Measurements from ENCODE around the gene CRHBP.
"Not testable (repeated sequence)": the region's sequence is repeated elsewhere in the genome, so short reads cannot be mapped to it uniquely, and the experiment has no call there.

The CRHBP gene

DNA sequence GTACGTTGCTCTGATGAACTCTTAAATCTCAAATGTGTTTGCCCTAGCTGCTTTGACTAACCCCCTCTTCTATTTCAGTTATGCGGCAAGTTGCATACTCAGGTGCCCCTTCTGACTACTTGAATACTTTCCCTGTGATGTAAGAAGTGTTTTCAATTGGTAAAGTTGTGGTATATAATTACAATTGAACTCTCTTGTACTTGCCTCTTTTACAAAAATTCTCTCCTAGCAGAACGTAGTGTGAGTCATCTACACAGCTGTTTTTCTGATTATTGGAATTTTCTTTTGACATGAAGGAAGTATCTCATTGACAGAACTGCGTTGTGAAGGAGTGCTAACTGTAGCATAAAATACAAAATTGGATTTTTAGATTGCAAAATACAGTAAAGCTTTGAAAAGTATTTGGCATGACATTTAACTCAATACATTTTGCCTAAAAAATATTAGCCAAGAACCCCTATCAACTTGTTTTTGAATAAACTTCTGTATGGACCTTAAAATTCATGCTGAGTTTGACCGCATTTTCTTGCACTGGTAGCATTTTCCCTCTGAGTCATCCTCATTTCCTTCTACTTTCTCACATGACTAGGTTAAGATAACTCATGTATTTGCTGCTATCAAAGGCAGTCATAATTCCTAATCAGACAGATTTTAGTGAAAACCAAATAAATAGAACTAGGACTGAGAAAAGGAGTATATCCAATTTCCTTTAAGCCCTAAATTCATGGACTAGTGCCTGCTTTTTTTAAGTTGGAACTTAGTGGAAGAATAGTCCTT is 6.3 kb downstream of the CRHBP start:
- in situ Hi-C loops (cut with MboI; ENCODE audit: low sequenced_read_pairs): no loop called here

DNA sequence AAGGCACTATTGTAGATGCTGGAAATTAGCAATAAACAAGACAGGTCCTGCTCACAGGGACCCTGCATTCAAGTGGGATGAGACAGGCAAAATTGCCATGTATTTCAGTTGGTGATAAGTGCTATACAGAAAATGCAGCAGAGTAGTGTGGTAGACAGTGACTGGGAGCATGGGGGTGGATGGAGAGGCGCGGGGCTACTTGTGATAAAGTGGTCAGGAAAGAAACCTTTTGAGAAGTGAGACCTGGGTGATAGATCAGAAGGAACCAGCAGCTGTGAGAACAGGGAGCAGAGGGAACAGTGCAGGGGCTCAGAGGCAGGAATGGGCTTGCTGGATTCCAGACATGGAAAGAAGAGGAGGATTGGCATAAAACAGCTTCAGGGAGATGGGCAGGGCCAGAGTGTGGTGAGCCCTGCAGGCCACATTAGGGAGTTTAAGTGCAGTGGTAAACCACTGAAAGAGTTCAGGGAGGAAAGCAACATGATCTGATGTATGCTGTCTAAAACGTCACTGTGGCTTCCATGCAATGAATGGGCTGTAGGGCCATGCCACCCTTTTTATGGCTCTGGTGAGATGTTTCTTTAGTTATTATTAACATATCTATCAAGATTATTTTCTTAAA is 7.3 kb downstream of the CRHBP start:
- in situ Hi-C loops (cut with MboI; ENCODE audit: low sequenced_read_pairs): no loop called here

DNA sequence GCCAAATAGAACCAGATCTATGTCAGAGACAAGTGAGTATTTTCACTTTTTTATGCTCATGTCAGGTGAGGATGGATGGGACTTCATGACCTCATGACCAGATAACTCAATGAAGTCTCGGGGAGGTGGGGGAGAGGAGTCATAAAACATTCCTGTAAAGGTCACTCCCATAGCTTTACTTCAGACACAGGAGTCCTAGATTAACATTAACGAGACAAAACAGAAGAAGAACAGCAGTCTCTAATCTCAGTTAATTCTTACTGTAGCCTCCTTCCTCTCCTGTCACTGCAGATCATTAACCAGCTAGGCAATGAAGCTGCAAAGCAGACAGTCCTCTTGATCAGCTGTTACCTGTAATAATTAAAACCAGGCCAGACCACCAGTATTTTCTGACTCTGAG is 11.2 kb downstream of the CRHBP start:
- in situ Hi-C loops (cut with MboI; ENCODE audit: low sequenced_read_pairs): no loop called here

DNA sequence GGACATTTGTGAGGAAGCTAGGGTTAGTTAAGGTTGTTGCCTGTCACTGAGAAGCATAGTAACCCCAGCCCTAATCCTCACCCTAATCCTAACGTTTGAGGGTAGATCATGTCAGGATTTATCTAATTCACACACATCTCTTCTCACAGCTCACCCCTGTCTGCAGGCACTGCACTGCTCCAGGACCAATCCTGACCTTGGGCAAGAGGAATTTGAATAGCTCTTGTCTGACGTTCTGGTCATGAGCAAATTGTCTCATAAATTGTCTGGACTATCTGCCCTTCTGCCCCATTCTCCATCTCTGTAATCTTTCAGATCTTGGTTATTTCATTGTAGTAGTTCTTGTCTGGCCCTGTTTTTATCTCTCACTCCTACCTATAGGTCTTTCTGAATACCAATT is 18.7 kb downstream of the CRHBP start:
- in situ Hi-C loops (cut with MboI; ENCODE audit: low sequenced_read_pairs): no loop called here

DNA sequence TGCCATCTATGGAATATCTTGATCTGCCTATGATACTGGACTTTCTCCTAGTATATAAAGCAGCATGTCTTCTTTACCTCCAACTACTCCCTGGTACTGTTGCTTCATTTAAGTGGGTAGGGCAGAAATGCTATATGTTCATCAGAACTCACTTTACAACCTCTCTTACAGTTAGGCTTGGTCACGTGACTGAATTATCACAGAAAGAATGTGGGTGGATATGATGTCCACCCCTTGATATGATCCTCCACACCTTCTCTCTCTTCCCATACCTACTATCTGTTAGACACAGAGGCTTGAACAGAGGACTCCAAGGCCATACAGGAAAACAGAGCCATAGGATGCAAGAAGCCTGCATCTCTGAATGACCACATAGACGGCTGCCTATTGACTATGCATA is 19.8 kb downstream of the CRHBP start:
- in situ Hi-C loops (cut with MboI; ENCODE audit: low sequenced_read_pairs): no loop called here

DNA sequence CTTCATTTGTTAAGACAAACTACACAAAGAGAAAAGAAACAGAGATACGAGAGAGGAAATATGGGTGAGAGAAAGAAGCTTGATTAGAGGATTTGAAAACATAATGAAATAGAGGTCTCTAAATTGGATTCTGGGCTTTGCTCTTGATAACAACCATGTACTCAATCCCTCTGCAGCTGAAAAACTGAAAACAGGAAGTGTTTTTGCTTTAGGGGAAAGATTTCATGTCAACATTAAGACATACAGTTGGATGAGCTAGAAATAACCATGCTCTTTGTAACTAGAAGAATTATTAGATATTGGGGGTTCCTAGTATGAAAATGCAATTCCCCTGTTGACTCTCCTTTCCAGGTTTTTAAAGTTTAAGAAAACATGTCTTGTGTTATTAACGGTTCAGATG is 21.9 kb downstream of the CRHBP start:
- in situ Hi-C loops (cut with MboI; ENCODE audit: low sequenced_read_pairs): no loop called here

DNA sequence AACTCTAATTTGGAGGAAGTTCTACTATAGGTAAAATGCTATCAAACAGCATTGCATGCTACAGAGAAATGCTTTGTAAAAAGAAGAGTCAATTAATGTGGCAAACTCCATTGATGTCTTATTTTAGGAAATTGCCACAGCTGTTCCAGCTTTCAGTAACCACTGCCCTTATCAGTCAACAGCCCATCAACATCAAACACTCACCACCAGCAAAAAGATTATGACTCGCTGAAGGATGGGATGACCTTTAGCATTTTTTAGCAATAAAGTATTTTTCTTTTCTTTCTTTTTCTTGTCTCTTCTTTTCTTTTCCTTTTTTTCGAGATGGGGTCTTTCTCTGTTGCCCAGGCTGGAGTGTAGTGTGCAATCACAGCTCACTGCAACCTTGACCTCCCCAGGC is 26.0 kb downstream of the CRHBP start:
- in situ Hi-C loops (cut with MboI; ENCODE audit: low sequenced_read_pairs): no loop called here

DNA sequence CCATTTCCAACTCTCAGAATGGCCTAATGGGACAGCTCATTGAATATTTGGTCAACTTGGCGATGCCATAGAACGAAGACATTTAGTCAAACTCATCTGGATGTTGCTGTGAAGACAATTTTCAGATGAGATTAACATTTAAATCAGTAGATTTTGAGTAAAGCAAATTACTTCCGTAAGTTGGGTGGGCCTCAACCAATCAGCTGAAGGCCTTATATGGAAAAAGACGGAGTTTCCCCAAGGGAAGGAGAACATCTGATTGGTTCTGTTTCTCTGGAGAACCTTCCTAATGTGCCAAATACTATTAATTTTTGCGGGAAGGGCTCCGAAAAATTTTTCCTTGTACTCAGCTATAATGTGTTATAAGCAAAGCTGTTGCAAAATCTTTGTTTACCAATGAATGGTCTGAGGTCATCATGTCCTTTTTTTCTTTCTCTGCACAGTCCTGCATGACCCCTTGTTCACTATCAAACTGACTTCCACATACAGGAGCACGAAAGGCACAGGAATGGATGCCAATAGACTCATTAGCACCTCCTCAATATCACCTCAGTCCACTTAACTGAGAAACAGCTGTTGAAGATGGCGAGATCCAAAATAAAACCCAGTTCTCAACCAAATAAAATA is 27.8 kb downstream of the CRHBP start:
- in situ Hi-C loops (cut with MboI; ENCODE audit: low sequenced_read_pairs): no loop called here

DNA sequence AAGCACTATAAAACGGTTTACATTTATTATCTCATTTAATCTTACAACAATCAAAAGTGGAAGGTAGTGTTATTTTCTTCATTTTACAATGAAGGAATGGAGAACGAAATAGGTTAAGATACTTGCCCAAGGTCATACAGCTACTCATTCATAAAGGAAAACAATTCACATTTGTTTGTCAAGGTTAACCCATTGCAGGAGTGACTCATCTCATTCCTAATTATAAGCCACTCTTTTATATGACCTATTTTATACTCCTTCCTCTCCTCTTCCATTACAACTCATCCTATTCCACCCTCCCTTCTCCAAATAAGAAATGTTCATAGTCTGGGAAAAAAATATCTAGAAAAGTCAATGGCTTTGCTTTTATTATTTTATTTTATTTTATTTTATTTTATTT is 29.6 kb downstream of the CRHBP start:
- in situ Hi-C loops (cut with MboI; ENCODE audit: low sequenced_read_pairs): no loop called here

DNA sequence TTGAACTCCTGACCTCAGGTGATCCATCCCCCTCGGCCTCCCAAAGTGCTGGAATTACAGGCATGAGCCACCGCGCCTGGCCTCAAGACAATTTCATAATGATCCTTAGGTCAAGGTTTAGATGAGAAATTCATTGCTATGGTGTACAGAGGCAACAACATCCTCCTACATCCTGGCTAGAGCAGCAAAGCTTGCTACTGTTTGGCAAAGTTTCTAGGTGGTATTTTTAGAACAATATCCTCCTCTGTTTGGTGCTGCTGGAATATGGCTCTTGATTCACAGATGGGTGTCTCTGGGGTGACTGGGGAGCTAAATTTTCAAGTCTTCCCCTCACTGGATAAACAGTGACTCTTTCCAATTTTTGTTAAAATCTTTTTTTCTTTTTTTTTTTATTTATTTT is 30.6 kb downstream of the CRHBP start:
- in situ Hi-C loops (cut with MboI; ENCODE audit: low sequenced_read_pairs): no loop called here

DNA sequence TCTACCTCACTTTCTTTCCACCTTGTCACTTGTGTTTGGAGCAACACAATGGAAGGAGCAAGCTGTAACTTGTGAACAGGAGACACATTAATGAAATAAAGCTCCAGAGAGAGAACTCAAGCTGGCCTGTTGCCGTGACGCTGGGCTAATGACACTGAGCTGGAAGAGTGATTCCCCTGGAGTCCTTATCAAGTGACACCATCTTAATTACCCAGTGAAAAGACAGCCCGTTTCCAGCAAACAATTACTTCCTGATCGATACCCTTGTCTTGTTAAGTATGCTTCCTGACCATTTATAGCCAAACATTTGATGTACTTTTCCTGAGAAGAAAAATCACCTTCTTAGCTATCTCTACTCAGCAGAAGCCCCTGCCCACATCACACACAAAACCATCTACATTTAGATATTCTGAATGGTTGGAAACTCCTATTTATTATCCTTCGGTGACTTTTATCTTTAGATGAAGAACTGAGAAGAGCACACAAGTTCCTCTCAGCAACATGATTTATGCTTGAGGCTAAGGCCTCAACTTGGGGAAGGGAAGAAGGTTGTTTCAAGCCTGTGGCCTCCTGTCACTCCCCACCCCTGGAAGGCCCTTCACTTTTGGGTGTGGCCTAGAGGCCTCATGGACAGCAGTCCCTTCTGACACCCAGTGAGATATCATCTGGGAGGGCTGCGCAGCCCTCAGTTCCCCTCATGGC is 34.1 kb downstream of the CRHBP start:
- in situ Hi-C loops (cut with MboI; ENCODE audit: low sequenced_read_pairs): no loop called here

DNA sequence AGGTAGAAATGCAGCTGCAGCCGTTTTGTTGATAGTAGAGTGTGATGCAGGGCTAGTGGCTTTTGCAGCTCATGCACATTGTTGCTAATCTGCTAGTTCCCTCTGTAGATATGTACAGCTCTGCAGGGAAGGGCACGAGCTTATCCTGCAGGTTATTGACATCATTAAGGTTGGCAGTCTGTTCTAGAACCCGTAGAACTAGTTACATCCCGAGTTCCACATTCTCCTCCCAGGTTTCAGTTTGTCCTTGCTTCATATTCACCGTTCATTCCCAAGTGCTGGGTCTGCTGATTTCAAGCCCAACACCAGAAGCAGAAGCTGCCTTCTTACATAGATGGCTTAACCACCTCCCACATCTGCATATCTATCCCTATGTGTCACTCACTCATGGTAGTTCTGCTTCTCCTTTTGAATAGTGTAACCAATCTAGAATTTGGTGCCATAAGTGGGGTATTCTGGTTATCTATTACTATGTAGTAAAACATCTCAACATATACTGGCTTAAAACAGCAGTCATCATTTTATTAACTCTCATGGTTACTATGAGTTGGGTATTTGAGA is 38.1 kb downstream of the CRHBP start:
- in situ Hi-C loops (cut with MboI; ENCODE audit: low sequenced_read_pairs): no loop called here

DNA sequence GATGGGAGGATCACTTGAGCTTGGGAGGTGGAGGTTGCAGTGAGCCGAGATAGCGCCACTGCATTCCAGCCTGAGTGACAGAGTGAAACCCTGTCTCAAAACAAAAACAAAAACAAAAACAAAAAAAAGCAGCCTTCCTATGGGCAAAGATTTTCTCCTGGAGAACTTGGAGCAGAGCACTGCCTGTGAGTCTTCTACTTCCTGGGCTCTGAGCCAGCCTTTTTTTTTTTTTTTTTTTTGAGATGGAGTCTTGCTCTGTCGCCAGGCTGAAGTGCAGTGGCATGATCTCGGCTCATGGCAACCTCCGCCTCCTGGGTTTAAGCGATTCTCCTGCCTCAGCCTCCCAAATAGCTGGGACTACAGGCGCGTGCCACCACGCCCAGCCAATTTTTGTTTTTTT is 40.6 kb downstream of the CRHBP start:
- in situ Hi-C loops (cut with MboI; ENCODE audit: low sequenced_read_pairs): not testable (repeated sequence)

DNA sequence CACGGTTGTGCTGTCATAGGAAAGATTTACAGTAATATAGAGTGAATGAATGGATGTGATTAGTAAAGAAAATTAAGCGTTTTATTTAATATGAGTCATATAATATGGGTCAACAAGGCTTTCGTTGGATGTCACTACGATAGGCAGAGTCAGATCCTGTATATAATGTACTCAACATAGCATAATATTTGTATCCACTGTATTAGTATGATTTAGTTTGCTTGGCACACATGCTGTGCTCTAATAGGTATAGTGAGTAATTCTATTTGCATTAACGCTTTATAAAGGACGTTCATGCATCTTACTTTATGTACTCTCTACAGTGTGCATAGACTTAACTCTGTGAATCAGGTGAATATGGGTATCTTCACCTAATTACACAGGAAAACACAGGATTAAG is 41.5 kb downstream of the CRHBP start:
- in situ Hi-C loops (cut with MboI; ENCODE audit: low sequenced_read_pairs): no loop called here

DNA sequence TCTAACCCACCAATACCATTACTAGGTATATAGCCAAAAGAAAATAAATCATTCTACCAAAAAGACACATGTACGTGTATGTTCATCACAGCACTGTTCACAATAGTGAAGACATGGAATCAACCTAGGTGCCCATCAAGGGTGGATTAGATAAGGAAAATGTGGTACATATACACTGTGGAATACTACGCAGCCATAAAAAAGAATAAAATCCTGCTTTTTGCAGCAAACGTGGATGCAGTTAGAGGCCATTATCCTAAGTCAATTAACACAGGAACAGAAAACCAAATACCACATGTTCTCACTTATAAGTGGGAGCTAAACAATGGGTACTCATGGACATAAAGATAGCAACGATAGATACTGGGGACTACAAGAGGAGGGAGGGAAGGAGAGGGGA is 45.4 kb downstream of the CRHBP start:
- in situ Hi-C loops (cut with MboI; ENCODE audit: low sequenced_read_pairs): not testable (repeated sequence)

DNA sequence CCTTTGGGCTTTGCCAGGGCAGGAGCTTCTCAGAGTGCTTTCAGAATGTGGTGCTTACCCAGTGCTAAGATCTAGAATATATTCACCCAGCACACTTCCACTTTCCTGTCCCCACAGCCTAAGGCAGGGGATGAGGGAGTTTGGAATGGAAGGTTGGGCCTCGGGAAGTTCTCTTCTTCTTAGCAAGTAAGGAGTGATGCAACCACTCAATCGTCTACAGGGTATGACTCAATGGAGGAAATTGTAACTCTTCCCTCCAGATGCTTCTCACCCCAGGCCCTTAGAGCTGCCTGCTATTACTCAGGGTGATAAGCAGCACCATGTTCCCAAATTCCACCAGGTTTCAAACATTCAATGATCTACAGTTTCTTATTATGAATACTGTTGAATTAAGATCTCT is 46.6 kb downstream of the CRHBP start:
- in situ Hi-C loops (cut with MboI; ENCODE audit: low sequenced_read_pairs): no loop called here

DNA sequence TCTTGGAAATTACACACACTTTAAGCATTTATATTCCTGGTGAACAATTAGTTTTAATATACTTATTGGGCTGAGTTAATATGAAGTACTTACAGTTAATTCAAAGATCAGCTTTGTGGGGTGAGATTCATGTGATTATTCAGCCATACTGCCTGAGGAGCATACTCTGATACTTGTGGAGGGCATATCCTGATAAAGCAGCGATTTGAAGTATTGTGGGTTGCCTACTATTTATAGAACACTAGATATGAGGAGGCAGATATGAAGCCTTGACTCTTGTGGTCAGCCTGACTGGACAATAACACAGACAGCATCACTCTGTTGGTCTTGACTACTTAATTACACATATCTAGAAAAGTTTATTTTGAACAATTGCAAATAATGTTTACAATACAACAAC is 50.4 kb downstream of the CRHBP start:
- in situ Hi-C loops (cut with MboI; ENCODE audit: low sequenced_read_pairs): no loop called here

DNA sequence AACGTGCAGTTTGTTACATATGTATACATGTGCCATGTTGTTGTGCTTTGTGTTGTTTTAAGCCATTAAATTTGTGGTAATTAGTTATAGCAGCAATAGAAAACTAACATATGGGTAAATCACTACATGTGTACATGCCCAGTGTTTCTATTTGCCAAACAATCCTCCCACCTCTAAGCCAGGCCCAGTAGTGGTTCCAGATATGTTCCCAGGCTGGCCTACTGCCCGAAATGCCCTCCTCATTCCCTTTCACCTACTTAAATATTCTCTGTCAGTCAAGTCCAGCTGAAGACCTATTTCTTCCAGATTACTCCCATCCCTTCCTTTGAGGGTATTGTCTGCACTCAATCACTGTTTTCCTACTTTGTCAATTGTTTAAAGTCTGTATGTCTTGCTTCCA is 53.3 kb downstream of the CRHBP start:
- in situ Hi-C loops (cut with MboI; ENCODE audit: low sequenced_read_pairs): no loop called here

DNA sequence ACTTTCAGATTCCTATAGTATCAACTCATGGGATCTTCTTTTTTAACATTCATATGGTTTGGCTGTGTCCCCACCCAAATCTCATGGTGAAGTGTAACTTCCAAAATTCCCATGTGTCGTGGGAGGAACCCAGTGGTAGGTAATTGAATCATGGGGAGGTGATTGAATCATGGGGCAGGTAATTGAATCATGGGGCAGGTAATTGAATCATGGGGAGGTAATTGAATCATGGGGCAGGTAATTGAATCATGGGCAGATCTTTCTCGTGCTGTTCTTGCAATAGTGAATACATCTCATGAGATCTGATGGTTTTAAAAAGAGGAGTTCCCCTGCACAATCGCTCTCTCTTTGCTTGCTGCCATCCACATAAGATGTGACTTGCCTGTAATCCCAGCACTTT is 55.6 kb downstream of the CRHBP start:
- in situ Hi-C loops (cut with MboI; ENCODE audit: low sequenced_read_pairs): no loop called here

DNA sequence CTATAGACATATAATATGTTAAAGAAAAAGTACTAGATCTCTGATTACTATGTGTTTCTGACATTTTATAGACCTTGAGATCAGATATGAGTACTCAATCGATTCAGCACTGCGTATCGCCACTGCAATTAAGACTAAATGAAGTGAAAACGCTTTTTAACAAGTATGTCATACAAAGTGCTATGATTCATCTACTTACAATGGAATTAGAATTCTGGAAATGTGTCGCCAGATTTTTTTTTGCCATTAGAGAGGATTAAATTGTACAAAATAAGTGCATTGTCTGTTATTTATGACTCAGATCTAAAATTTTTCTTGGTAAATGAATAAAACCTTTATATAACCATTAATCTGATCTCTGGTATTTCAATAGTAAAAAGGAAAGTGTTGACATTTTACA is 57.4 kb downstream of the CRHBP start:
- in situ Hi-C loops (cut with MboI; ENCODE audit: low sequenced_read_pairs): no loop called here

DNA sequence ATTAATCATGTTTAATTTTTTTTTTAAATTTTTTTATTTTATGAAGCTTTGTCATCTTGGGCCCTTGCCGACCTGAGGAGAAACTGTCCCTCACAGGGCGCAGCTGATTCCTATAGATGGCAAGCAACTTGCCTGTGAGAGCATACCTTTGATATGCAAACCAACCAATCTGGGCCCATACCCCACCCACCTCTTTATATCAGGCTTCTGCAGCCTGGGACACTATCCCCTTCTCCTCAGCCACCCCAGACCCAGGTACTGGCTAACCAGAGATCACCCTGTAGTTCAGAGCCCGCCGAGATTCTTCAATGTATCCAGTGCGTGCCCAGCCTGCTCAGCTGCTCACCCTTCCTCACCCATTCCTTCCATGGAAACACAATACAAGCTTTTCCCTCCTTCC is 58.7 kb downstream of the CRHBP start:
- in situ Hi-C loops (cut with MboI; ENCODE audit: low sequenced_read_pairs): no loop called here

DNA sequence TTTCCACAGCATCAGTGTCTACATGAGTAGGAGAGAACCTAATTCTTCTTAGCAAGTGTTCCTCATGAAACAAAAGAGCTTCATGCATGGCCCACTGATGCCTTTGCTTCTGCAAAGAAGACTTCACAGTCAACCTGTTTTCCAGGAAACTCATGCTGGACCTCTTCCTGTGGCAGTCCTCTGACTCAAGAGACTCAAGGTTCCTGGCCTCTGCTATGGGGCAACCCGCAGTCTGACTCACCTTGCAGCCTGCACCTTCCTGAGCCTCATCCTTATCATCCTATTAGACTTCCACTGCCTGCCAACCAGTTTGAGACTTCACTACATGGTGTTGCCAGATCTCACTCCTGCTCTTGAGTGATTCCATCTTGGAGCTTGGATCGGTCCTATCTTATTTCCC is 59.8 kb downstream of the CRHBP start:
- in situ Hi-C loops (cut with MboI; ENCODE audit: low sequenced_read_pairs): no loop called here
